A673 (cell line): ENCODE results near the gene PDCL3.

Source experiments
- EZH2 ChIP-seq: fragments of 200-600 bp; sonication (generic); IDR thresholded peaks from 2 replicates; pipeline ENCODE4 v1.6.1; 2017; ENCODE audit warnings: borderline replicate concordance, low read depth, mild to moderate bottlenecking, mixed read lengths, antibody characterized with exemption, low read length; ENCODE audit not compliant: poor library complexity, severe bottlenecking
- TF ChIP-seq, protein P1 (sequence below): fragments of 300-800, 200-600 bp; sonication (generic); conservative IDR thresholded peaks from 2 replicates; pipeline ENCODE4 v1.5.1; 2017; ENCODE audit warnings: low read depth, mild to moderate bottlenecking, antibody characterized with exemption, low read length, moderate library complexity, mixed read lengths

DNA sequence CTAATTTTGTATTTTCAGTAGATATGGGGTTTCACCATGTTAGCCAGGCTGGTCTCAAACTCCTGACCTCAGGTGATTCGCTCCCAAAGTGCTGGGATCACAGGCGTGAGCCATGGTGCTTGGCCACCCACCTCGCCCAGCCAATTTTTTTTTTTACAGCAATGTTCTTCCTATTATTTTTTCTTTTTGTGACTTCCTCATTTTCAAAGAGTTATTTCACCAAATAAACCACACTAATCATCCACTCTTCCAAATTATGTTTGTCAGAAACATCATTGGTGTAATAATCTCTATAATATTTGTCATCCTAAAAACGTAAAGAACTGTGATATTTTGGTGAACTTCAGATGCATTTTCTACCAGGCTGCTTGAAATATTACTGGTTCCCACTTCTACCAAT is 16.3 kb upstream of the PDCL3 start:
- TF ChIP-seq, protein P1, sequence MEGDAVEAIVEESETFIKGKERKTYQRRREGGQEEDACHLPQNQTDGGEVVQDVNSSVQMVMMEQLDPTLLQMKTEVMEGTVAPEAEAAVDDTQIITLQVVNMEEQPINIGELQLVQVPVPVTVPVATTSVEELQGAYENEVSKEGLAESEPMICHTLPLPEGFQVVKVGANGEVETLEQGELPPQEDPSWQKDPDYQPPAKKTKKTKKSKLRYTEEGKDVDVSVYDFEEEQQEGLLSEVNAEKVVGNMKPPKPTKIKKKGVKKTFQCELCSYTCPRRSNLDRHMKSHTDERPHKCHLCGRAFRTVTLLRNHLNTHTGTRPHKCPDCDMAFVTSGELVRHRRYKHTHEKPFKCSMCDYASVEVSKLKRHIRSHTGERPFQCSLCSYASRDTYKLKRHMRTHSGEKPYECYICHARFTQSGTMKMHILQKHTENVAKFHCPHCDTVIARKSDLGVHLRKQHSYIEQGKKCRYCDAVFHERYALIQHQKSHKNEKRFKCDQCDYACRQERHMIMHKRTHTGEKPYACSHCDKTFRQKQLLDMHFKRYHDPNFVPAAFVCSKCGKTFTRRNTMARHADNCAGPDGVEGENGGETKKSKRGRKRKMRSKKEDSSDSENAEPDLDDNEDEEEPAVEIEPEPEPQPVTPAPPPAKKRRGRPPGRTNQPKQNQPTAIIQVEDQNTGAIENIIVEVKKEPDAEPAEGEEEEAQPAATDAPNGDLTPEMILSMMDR = no peak
- no peak for TF ChIP-seq EZH2
